Measurements from ENCODE around the gene CKMT2.

CKMT2 gene

DNA sequence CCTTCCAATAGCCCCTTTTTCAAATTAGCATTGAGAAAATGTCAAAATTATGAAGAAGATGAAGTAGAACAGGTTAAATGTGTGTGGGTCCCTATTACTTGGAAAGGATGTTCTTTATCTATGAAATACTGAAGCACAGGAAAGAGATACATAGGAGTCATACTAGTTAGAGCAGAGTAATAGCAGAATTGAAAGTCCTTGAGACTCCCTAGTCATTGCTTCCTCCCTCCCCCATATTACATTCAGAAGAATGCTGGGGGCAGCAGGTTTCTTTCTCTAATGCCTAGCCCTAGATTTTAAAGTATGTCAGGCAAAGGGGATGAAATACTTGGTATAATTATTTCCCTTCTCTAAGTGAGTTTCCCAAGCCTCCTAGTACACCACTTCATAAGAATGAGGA lies 72.7 kb downstream of the CKMT2 start:
- Histone ChIP-seq H3K4me3 (ENCODE audit: low read length) (no peak overlapping the region), H3K27ac (ENCODE audit: low read depth, low read length) (no peak overlapping the region), H3K9me3 (ENCODE audit: insufficient read depth, low read depth, low read length) (no peaks in the 10 kb centered on the region), H3K9ac (ENCODE audit: low read depth, low read length) (no peak overlapping the region), H3K27me3 (ENCODE audit: insufficient read depth, low read length) (no peaks in the 10 kb centered on the region), H3K4me1 (ENCODE audit: insufficient read depth, low read length) (peaks cover 4% of the 10 kb centered on the region; the same call in 1 of the 2 replicates), H3K36me3 (ENCODE audit: insufficient read depth, low read length) (peaks cover 32% of the 10 kb centered on the region)

DNA sequence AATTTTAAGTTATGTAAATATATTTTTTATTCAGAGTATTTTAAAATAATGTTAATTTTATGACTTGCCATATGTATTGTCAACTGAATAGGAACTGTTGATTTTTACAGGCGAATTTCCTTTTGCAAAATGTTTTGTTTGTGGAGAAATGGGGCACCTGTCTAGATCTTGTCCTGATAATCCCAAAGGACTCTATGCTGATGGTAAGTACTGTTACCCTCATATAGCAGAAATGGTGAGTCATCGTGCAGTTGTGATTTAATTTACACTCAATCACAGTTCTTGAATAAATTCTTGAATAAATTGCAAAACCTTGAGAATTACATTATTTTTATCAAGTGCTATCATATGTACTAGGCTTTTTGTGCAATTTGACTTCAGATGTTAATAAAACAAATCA lies 75.7 kb downstream of the CKMT2 start:
- H3K27ac ChIP-seq (ENCODE audit: low read depth, low read length), result no peak overlapping the region
- no peaks in the 10 kb centered on the region for H3K4me1 ChIP-seq (ENCODE audit: insufficient read depth, low read length)
- H3K9ac ChIP-seq (ENCODE audit: low read depth, low read length), result no peak overlapping the region
- H3K9me3 ChIP-seq (ENCODE audit: insufficient read depth, low read depth, low read length), result no peaks in the 10 kb centered on the region
- H3K36me3 ChIP-seq (ENCODE audit: insufficient read depth, low read length), result peaks cover 63% of the 10 kb centered on the region
- H3K27me3 ChIP-seq (ENCODE audit: insufficient read depth, low read length), result no peaks in the 10 kb centered on the region
- H3K4me3 ChIP-seq (ENCODE audit: low read length), result no peak overlapping the region
- 86% methylated on average over 1 of the region's 2 CpGs for WGBS

DNA sequence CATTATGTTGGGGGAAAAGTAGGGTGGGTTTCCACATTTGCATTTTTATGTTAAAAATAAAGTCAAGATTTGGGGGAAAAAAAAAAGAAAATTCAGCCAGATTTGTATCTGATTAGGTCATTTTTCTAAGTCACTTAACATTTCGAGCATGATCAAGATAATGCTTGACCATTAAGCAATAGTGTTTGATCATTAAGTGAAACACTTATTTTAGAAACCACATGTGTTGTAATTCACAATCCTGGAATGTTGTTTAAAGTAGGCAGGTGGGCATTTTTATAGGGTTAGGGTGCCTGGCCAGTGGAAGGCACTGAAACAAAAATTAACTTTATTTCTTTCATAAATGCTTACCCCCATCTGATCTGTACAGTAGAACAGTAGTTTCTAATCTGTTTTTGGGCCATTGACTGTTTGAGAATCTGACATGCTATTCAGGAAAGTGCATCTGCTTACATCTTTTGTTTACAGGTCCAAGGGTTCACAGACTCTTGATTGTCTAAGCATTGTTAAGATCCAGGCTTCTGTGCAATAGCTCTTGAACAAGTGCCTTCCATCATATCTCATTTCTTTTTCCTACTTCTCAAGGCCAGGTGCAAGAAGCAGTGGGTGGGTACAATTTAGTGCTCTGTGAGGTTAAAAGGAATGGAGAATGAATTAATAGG lies 77.4 kb downstream of the CKMT2 start:
- Histone ChIP-seq H3K4me3 (ENCODE audit: low read length) (no peak overlapping the region), H3K9me3 (ENCODE audit: insufficient read depth, low read depth, low read length) (no peaks in the 10 kb centered on the region), H3K4me1 (ENCODE audit: insufficient read depth, low read length) (peaks cover 3% of the 10 kb centered on the region), H3K27me3 (ENCODE audit: insufficient read depth, low read length) (no peaks in the 10 kb centered on the region), H3K9ac (ENCODE audit: low read depth, low read length) (no peak overlapping the region), H3K36me3 (ENCODE audit: insufficient read depth, low read length) (peaks cover 53% of the 10 kb centered on the region), H3K27ac (ENCODE audit: low read depth, low read length) (no peak overlapping the region)
- 90% methylated on average over 1 of the region's 1 CpG for WGBS

DNA sequence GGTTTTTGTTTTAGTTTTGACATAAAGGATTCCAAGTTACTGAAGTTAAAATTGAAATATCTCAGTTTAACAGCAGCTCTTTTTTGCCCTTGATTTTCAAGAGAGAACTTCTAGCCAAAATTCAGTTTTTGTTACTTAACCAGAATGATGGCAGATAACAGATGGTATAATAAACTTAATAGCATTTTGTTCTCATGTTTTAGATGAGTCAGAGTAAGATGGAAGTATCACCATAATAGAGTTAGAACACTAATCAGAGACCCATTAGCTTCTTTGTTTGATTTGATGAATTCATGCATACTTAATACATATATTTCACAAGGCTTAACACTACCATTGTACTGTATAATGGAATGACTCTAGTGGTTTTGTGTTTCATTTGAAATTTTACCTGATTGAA lies 80.2 kb downstream of the CKMT2 start:
- H3K9ac ChIP-seq (ENCODE audit: low read depth, low read length), result no peak overlapping the region
- H3K4me1 ChIP-seq (ENCODE audit: insufficient read depth, low read length), result peaks cover 7% of the 10 kb centered on the region
- H3K27me3 ChIP-seq (ENCODE audit: insufficient read depth, low read length), result no peaks in the 10 kb centered on the region
- H3K4me3 ChIP-seq (ENCODE audit: low read length), result no peak overlapping the region
- no peaks in the 10 kb centered on the region for H3K9me3 ChIP-seq (ENCODE audit: insufficient read depth, low read depth, low read length)
- H3K27ac ChIP-seq (ENCODE audit: low read depth, low read length), result no peak overlapping the region
- H3K36me3 ChIP-seq (ENCODE audit: insufficient read depth, low read length), result peaks cover 50% of the 10 kb centered on the region

DNA sequence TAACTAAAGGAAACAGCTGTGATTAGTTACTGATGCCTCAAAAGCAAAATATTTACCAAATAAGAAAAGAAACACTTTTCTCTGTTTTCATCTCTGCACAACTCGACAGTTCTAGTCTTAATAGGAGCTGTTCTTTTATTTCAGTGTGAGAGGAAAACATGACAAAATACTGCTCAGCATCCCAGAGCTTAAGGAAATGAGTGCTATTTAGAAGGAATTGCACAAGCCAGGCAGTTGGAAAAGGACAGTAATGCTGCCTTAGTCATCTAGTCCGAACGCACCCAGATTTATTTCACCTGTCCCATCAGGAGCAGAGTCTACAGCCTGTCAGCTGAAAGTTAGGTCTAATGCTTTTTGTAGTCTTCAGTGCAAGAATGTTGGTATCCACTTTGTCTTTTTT lies 80.6 kb downstream of the CKMT2 start:
- Histone ChIP-seq H3K4me1 (ENCODE audit: insufficient read depth, low read length) (peaks cover 7% of the 10 kb centered on the region), H3K9me3 (ENCODE audit: insufficient read depth, low read depth, low read length) (no peaks in the 10 kb centered on the region), H3K4me3 (ENCODE audit: low read length) (no peak overlapping the region), H3K9ac (ENCODE audit: low read depth, low read length) (no peak overlapping the region), H3K27ac (ENCODE audit: low read depth, low read length) (no peak overlapping the region), H3K36me3 (ENCODE audit: insufficient read depth, low read length) (peaks cover 50% of the 10 kb centered on the region), H3K27me3 (ENCODE audit: insufficient read depth, low read length) (no peaks in the 10 kb centered on the region)
- 96% methylated on average over 3 of the region's 3 CpGs for whole genome bisulfite sequencing

DNA sequence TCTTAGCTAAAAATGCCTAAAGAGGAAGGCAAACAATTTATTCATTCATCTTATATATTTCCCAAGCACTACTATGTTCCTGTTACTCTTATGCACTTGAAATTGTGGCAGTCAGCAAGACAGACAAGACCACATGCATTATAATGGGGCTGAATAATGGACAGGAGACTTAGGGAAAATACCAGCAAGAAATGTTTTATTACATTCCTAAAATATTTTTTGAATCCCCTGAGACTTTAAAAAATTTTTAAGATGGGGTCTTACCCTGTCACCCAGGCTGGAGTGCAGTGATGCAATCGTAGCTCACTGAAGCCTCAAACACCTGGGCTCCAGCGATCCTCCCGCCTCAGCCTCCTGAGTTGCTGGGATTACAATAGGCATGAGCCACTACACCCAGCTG lies 81.5 kb downstream of the CKMT2 start:
- Histone ChIP-seq H3K4me3 (ENCODE audit: low read length) (no peak overlapping the region), H3K4me1 (ENCODE audit: insufficient read depth, low read length) (peaks cover 7% of the 10 kb centered on the region), H3K9ac (ENCODE audit: low read depth, low read length) (no peak overlapping the region), H3K36me3 (ENCODE audit: insufficient read depth, low read length) (peaks cover 42% of the 10 kb centered on the region), H3K27me3 (ENCODE audit: insufficient read depth, low read length) (no peaks in the 10 kb centered on the region), H3K9me3 (ENCODE audit: insufficient read depth, low read depth, low read length) (no peaks in the 10 kb centered on the region), H3K27ac (ENCODE audit: low read depth, low read length) (no peak overlapping the region; the same call in 1 of the 2 replicates)
- 94% methylated on average over 3 of the region's 3 CpGs for WGBS

DNA sequence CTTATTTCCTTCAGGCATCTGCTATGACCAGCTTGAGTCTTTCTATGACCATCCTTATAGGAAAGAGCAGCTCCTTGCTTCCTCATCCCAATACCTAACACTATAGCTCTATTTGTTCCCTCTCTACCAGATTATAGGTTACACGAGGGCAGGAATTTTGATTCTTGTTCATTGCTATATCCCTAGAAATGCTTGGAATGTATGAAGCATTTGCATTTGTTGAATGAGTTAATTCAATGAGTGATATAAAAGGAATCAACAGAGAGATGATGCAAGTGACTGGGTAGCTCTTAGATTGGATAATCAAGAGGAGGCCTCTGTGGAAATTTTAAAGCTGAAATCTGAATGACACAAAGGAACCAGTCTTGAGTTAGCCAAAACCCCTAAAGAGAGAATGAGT lies 82.2 kb downstream of the CKMT2 start:
- peaks cover 36% of the 10 kb centered on the region for H3K36me3 ChIP-seq (ENCODE audit: insufficient read depth, low read length)
- no peaks in the 10 kb centered on the region for H3K9me3 ChIP-seq (ENCODE audit: insufficient read depth, low read depth, low read length)
- no peaks in the 10 kb centered on the region for H3K27me3 ChIP-seq (ENCODE audit: insufficient read depth, low read length)
- peaks cover 7% of the 10 kb centered on the region for H3K4me1 ChIP-seq (ENCODE audit: insufficient read depth, low read length)
- no peak overlapping the region for H3K4me3 ChIP-seq (ENCODE audit: low read length)
- peak overlapping the region; percentile 63; the same call in 1 of the 2 replicates for H3K27ac ChIP-seq (ENCODE audit: low read depth, low read length)
- 80% methylated on average over 1 of the region's 1 CpG for WGBS
- H3K9ac ChIP-seq (ENCODE audit: low read depth, low read length), result no peak overlapping the region

DNA sequence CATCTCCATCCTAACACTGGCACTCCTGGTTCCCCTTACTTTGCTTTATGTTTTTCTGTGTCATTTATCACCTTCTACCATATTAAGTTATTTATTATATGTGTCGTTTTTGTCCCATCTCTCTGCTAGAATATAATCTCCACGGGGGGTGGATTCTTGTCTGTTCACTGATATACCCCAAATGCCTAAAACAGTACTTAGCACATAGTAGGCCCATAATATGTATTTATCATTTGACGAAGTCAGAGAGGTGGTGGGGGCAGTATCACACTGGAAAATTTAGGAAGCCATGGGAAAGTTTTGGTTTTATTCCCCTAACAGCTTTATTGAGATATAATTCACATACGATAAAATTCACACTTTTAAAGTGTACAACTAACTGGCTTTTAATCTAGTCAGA lies 82.7 kb downstream of the CKMT2 start:
- H3K4me1 ChIP-seq (ENCODE audit: insufficient read depth, low read length), result peaks cover 7% of the 10 kb centered on the region
- 86% methylated on average over 2 of the region's 4 CpGs for WGBS
- H3K27ac ChIP-seq (ENCODE audit: low read depth, low read length), result no peak overlapping the region
- H3K27me3 ChIP-seq (ENCODE audit: insufficient read depth, low read length), result no peaks in the 10 kb centered on the region
- H3K9me3 ChIP-seq (ENCODE audit: insufficient read depth, low read depth, low read length), result no peaks in the 10 kb centered on the region
- peaks cover 31% of the 10 kb centered on the region for H3K36me3 ChIP-seq (ENCODE audit: insufficient read depth, low read length)
- no peak overlapping the region for H3K9ac ChIP-seq (ENCODE audit: low read depth, low read length)
- no peak overlapping the region for H3K4me3 ChIP-seq (ENCODE audit: low read length)

Data from HUES64 (cell line).